HG02763 (cell line): ENCODE data around the gene SCN4A.
"Not testable (repeated sequence)": the region's sequence is repeated elsewhere in the genome, so short reads cannot be mapped to it uniquely, and the experiment has no call there.

ENCODE experiments used
- ATAC-seq: cut with Tn5 transposase; IDR thresholded peaks from one replicate; pipeline ENCODE4 v1.9.1; 2021; ENCODE audit warnings: mild to moderate bottlenecking, moderate library complexity; ENCODE audit not compliant: unreplicated experiment

SCN4A gene

GRCh38 chr17:63972796-63973195, at the start of gene SCN4A:
Gene SCN4A (minus strand): TSS chr17:63972918. CDS start chr17:63972841, 77 bp downstream.
- ATAC-seq, result no peak

DNA sequence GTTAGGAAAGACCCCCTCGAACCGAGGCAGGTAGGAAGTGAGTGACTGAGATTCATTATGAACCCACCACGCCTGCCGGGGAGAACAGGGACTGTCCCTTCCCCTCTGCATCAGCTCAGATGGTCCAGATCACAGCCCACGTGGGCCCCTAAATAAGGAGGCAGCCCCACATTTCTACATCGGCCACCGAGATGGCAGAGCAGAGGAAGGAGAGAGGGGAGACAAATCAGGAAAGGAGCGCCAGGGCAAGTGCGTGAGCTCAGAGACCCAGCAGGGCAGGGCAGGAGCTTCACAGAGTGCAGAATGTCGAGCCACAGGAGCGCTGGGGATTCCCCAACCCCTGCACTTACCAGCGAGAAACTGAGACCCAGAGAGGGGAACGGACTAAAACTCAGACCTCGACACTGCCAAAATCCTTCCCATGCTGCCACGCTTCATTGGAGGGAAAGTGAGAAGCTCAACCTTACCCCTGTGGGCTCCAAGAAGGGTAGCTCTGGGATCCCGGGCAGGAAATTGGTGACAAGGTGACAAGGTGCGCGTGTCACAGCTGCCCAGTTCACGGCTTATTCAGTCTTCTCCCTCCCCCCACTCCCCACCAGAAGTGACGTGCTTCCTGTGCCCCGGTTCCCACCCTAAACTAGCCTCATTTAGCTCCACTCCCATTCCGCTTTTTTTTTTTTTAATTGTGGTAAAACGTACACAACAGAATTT, 47.5 kb upstream of the SCN4A start, which contains the start of gene ICAM2:
Gene ICAM2 (minus strand): TSS at position 578 of the 711 bp plus-strand sequence. CDS start 13,942 bp downstream, outside the sequence.
- ATAC-seq, result peak; percentile 58

DNA sequence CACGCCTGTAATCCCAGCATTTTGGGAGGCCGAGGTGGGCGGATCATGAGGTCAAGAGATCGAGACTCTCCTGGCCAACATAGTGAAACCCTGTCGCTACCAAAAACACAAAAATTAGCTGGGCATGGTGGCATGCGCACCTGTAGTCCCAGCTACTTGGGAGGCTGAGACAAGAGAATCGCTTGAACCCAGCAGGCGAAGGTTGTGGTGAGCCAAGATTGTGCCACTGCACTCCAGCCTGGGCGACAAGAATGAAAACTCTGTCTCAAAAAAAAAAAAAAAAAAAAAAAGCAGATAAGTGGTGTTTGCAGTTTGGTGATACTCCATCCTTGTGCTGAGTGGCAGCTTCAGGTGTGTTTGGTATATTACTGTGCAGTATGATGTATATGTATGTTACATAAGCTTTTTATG, 46.8 kb upstream of the SCN4A start:
- ATAC-seq, result peak; percentile 5

- ATAC-seq, result no peak
Measured at GRCh38 chr17:64017381-64017980, 44.8 kb upstream of the SCN4A start.

GRCh38 chr17:64016974-64017373, 44.3 kb upstream of the SCN4A start:
- ATAC-seq, result no peak

DNA sequence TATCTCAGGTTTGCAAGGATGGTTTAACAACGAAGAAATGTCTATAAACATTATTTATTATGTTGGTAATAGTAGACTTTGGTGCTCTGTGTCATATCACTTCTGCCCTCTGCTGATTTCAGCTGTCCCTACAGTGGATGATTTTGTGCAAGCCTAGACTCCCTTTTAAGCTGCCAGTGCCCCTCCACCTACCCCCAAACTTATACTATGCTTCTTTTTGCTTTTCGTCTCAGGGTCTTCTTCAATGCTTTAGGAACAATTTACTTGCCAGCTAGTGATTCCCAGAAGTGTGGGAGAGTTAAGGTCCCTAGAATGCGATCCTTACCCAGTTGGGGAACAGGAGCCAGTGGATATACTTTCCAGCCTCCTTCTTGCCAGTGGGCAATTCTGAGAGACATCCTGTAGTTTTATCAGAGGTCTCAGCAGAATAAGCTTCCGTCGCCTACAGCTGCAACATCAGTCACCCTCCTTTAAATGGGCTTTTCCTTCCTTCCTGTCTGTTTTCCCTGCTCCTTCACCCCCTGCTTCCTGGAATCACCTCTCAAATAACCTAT, 43.6 kb upstream of the SCN4A start:
- ATAC-seq, result no peak

GRCh38 chr17:64015447-64015846, 42.7 kb upstream of the SCN4A start:
- ATAC-seq, result no peak

- no peak for ATAC-seq
Measured at GRCh38 chr17:64009571-64010402, 37.1 kb upstream of the SCN4A start.

- ATAC-seq, result no peak
Measured at GRCh38 chr17:64008830-64009229, 36.1 kb upstream of the SCN4A start.

DNA sequence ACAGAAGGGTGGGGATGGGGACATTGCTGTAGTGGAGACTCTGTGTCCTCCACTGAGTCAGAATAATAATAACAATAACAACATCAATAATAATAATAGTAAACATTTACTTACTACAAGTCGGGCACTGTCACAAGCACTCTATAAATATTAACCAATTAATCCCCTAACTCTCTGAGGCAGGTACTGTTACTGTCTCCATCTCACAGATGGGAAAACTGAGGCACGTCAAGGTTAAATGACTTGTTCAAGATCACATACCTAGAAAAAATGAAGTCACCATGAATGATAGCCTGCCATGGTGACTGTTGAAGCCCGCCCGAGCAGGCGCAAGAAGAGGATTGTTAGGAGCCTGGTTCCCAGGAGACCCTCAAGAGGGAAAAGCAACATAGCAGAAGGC, 35.6 kb upstream of the SCN4A start:
- no peak for ATAC-seq

DNA sequence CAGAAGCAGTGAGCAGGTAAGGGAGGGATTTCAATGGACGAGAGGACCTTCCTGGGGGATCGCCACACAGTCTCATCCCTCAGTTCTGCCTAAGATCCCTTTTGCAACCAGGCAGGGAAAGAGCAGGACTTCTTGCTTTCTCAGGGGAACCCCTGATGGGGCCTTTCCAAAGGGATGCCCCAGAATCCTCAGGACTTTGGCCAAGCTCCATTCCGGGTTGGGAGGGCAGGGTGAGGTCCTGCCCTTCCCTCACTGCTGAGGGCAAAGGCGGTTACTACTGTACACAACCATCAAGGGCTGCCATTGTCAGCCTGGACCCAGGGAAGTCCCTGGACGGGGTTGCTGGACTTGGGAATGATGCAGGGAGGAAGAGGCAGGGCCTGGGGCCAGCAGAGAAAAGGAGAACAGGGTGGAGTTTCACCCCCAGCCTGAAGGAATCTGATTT, 35.1 kb upstream of the SCN4A start:
- no peak for ATAC-seq

- not testable (repeated sequence) for ATAC-seq
Measured at GRCh38 chr17:64007089-64007837, 34.5 kb upstream of the SCN4A start.

- ATAC-seq, result no peak
Measured at GRCh38 chr17:64006361-64007088, 33.8 kb upstream of the SCN4A start.

- no peak for ATAC-seq
Measured at GRCh38 chr17:64005734-64006167, 33.0 kb upstream of the SCN4A start.

- ATAC-seq, result no peak
Measured at GRCh38 chr17:64004903-64005733, 32.4 kb upstream of the SCN4A start.

GRCh38 chr17:64004218-64004770, 31.6 kb upstream of the SCN4A start:
- no peak for ATAC-seq

GRCh38 chr17:64003526-64004121, 30.9 kb upstream of the SCN4A start:
- no peak for ATAC-seq
